GM12874 (cell line): ENCODE data around the gene ZNF318.

Experiments
- TF ChIP-seq, protein P1 (sequence below): IDR thresholded peaks from 2 replicates; pipeline ENCODE4 v1.5.1; 2011; ENCODE audit warnings: low read depth, mild to moderate bottlenecking, control low read depth, low read length, moderate library complexity; ENCODE audit not compliant: insufficient read depth

ZNF318 gene

DNA sequence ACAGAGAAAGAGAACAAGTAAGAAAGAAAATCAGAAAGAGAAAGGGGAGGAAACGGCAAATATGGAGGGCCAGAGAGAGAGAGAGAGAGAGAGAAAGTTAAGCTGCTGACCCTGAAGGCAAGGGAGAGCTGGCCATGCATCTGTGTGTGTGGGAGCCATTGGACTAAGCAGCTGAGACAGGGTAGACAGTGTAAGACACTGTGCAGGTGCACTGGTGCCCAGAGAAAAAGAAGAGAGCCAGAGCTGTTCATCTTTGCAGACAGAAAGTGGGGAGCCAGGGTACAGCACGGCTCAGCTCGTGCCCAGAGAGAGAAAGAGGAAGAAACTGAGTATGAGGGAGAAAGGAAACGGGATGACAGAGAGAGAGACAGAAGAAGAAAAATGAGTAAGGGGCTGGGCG is 24.2 kb upstream of the ZNF318 start:
- TF ChIP-seq, protein P1, sequence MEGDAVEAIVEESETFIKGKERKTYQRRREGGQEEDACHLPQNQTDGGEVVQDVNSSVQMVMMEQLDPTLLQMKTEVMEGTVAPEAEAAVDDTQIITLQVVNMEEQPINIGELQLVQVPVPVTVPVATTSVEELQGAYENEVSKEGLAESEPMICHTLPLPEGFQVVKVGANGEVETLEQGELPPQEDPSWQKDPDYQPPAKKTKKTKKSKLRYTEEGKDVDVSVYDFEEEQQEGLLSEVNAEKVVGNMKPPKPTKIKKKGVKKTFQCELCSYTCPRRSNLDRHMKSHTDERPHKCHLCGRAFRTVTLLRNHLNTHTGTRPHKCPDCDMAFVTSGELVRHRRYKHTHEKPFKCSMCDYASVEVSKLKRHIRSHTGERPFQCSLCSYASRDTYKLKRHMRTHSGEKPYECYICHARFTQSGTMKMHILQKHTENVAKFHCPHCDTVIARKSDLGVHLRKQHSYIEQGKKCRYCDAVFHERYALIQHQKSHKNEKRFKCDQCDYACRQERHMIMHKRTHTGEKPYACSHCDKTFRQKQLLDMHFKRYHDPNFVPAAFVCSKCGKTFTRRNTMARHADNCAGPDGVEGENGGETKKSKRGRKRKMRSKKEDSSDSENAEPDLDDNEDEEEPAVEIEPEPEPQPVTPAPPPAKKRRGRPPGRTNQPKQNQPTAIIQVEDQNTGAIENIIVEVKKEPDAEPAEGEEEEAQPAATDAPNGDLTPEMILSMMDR: no peak

DNA sequence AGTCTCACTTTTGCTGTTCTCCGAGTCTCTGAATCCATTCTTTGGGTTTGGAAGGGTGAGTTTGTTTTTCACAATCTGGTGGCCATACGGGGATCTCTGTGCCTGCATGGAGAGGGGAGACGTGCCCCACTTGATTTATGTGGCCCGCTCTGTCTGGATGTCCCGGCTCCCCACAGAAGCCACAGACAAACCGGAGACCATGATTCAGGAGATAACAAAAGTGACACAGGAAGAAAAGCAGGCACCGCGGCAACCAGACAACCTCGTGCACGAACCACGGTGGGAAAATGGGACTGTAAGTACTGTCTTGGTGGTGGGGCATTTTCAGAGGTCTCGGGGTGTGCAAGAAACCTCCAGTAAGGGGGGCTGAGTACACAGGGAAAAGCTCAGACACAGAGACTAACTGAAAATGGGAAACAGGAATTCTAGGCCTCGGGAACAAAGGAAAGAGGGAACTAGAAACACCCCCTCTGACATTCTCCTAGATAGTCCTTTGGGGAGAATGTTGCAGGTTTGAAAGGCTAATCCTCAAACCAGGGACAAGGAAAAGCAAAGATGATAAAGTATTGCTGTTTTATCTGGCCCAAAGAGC is 22.1 kb upstream of the ZNF318 start:
- TF ChIP-seq, protein P1: no peak

DNA sequence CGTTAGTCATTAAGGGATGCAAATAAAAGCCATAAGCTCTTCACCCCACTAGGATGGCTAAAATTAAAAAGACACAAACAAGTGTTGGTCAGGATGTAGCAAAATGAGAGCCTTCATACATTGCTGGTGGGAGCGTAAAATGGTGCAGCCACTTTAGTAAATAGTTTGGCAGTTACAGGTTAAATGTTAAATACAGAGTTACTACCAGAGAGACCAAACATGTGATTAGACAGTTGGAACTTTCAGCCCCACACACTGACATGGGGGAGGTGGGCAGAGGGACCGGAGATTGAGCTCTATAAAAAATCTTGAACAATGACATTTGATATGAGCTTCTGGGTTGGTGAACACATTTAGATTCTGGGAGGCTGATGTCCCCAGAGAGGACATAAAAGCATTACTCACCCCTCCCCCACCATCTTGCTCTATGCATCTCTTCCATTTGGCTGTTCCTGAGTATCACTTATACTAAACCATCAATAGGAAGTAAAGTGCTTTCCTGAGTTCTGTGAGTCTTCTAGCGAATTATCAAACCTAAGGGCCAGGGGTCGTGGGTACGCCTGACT is 20.4 kb upstream of the ZNF318 start:
- TF ChIP-seq, protein P1: no peak

DNA sequence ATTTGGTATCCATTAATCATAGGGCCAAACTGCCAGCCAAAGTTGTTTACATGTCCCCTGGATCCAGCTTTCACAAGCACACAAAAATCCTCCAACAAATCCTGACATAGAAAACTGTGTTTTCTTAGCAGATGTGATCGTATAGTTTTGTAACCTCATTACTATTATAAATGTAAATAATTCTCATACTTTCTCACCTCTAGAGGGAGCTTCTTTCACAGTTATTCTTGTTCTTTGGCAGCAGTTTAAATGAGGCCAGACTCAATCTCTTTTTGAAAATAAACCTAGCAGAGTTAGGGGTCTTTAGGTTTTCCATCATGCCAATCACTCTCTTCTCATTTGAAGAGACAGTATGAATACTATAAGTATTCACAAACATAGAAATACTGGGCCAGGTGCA is 17.0 kb upstream of the ZNF318 start:
- TF ChIP-seq, protein P1: 0 out of 2 replicates have a peak, but pooled peaks have one; percentile 6

DNA sequence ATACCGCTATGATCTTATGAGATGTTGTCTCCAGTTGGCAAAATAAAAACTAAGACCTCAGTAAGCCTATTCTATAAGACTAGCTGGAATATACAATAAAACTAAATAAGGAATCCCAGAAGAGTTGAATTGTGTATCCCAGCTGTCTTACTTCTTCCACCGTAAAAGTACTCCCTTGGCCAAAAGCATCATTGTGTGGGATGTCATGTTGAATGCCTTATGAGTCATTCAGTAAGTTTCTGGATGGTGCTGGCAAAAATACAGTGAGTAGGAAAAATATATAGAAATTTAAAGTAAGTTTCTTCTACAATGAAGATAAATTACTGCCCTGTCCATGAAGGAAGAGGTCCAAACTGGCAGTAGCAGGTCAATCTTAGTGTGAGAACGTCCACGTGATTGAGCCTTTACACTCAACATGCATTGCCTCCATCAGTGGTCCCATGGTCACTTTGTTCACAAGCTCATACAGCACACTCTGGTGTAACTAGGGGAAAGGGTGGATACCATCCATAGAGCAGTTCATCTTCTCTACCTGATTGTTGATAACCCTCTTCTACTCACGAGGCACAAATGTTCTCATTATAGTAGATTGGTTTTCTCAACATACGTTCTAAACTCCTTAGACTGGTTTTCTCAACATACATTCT is 13.7 kb upstream of the ZNF318 start:
- TF ChIP-seq, protein P1: no peak

DNA sequence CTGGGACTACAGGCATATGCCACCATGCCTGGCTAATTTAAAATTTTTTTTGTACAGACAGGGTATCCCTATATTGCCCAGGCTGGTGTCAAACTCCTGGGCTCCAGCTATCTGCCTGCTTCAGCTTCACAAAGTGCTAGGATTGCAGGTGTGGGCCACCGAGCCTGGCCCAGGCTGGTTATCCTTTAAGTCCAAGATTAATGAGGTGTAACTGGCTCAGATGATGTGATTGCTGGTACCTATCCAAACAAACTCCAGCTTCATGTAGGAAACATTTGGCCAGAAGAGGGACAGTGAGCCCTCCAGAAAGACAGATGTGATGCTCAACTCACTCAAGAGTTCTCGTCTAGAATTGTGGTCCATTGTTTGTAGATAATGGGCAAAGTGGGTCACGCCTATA is 9.2 kb upstream of the ZNF318 start:
- TF ChIP-seq, protein P1: no peak

DNA sequence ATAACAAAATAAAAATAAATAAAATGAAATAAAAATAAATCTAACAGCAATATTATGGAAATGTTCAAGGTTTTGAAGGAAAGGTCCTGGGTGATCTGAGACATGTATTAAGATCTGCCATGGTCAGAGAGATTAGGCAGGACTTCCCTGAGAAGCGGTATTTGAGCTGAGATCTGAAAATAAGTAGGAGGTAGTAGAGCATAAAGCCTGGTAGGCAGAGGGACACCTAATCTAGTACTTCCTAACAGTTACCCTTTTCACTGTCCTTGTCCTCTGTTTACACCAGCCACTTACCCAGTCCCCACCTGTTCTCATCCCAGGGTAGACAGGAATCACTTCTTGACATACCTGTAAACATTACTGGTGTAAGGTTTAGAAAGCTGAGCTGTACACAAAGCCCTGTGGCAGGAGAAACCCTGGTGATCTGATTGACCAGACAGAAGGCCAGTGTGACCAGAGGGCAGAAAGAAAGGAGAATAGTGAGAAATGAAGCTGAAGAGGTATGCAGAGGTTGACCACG is 8.3 kb upstream of the ZNF318 start:
- TF ChIP-seq, protein P1: no peak
